ENCODE results near the gene MCMBP.

DNA sequence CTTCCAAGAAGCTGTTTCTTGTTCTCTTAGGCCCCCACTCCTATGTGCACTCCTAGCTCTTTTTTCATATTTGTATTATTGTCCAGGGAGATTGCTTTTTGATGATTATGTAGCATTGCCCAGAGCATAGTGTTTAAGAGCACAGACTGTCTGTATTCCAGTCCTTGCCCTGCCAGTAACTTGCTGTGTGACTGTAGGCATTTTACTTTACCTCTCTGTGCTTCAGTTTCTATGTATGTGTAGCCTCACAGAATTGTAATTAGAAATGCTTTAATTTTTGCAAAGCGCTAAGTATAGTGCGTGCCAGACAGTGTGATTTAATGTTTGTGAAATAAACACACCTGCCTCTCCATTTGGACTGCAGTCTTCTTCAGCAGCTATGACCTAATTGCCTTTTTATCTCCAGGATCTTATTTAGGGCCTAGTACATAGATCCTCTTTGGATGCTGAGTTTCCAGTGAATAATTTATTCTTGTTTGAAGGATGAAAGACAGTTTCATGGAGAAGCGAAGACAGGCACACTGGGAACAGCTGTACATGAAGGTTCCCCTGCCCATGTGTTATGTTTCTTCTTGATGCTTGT, 21.3 kb upstream of the MCMBP start:
- no peak for TF ChIP-seq CHD2 (IDR thresholded peaks at IDR 0.05; ENCODE audit: low read length, partially characterized antibody)
- TF ChIP-seq, protein P1, sequence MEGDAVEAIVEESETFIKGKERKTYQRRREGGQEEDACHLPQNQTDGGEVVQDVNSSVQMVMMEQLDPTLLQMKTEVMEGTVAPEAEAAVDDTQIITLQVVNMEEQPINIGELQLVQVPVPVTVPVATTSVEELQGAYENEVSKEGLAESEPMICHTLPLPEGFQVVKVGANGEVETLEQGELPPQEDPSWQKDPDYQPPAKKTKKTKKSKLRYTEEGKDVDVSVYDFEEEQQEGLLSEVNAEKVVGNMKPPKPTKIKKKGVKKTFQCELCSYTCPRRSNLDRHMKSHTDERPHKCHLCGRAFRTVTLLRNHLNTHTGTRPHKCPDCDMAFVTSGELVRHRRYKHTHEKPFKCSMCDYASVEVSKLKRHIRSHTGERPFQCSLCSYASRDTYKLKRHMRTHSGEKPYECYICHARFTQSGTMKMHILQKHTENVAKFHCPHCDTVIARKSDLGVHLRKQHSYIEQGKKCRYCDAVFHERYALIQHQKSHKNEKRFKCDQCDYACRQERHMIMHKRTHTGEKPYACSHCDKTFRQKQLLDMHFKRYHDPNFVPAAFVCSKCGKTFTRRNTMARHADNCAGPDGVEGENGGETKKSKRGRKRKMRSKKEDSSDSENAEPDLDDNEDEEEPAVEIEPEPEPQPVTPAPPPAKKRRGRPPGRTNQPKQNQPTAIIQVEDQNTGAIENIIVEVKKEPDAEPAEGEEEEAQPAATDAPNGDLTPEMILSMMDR (IDR thresholded peaks at IDR 0.05): no peak
- TF ChIP-seq MEF2A (IDR thresholded peaks at IDR 0.05; ENCODE audit: borderline replicate concordance, low read depth): no peak
- TF ChIP-seq FOSL2 (IDR thresholded peaks at IDR 0.05; ENCODE audit: borderline replicate concordance, low read depth): no peak
- TF ChIP-seq SIN3A (IDR thresholded peaks at IDR 0.05; ENCODE audit: borderline replicate concordance, low read depth, low read length): no peak
- no peak for TF ChIP-seq POLR2AphosphoS5 (IDR thresholded peaks at IDR 0.05; ENCODE audit: low read depth, low read length)
- TF ChIP-seq GABPA (IDR thresholded peaks at IDR 0.05; ENCODE audit: low read depth): no peak
- TF ChIP-seq, protein P2, sequence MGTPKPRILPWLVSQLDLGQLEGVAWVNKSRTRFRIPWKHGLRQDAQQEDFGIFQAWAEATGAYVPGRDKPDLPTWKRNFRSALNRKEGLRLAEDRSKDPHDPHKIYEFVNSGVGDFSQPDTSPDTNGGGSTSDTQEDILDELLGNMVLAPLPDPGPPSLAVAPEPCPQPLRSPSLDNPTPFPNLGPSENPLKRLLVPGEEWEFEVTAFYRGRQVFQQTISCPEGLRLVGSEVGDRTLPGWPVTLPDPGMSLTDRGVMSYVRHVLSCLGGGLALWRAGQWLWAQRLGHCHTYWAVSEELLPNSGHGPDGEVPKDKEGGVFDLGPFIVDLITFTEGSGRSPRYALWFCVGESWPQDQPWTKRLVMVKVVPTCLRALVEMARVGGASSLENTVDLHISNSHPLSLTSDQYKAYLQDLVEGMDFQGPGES (IDR thresholded peaks at IDR 0.05; ENCODE audit: low read depth, low read length): no peak
- no peak for TF ChIP-seq RFX5 (IDR thresholded peaks at IDR 0.05; ENCODE audit: low read length)

Measured in SK-N-SH (cell line).